Measurements from ENCODE around the gene FAM117B.

Gene FAM117B

GRCh38 chr2:202814226-202814625 lies 179.5 kb downstream of the FAM117B start:
- no peak overlapping the region for H3K27ac ChIP-seq
- TF ChIP-seq CTCF (conservative IDR thresholded peaks at IDR 0.05) = no peak
- TF ChIP-seq ZFX (IDR thresholded peaks at IDR 0.05) = no peak

GRCh38 chr2:202815548-202816360 lies 181.0 kb downstream of the FAM117B start:
- no peak for TF ChIP-seq ZFX (IDR thresholded peaks at IDR 0.05)
- no peak for TF ChIP-seq CTCF (conservative IDR thresholded peaks at IDR 0.05)

GRCh38 chr2:202817771-202818170 lies 183.0 kb downstream of the FAM117B start:
- H3K27ac ChIP-seq = no peak overlapping the region
- TF ChIP-seq CTCF (conservative IDR thresholded peaks at IDR 0.05) = no peak
- TF ChIP-seq ZFX (IDR thresholded peaks at IDR 0.05) = no peak

More at GRCh38 chr2:202815548-202816360, 181.0 kb downstream of the FAM117B start:
- no peak overlapping the region for H3K27ac ChIP-seq

- no peak overlapping the region for H3K27ac ChIP-seq
Observed at GRCh38 chr2:202818321-202818720, 183.6 kb downstream of the FAM117B start.

More at GRCh38 chr2:202818321-202818720, 183.6 kb downstream of the FAM117B start:
- TF ChIP-seq ZFX (IDR thresholded peaks at IDR 0.05) = no peak
- no peak for TF ChIP-seq CTCF (conservative IDR thresholded peaks at IDR 0.05)

Data from C4-2B (cell line).